CD4-positive, alpha-beta T cell (primary cell): ENCODE results near the gene AZIN2. TPM values are rescaled to one million over a fixed set of nuclear protein-coding genes. Genes with fewer than 3 reads are reported as not detected.
A peak's percentile ranks its signal among the peaks of the same experiment; 100 is the strongest.

Experiments used
- ATAC-seq: fragments of 200-7000 bp; cut with Tn5 transposase; one replicate; pipeline ENCODE4 v1.10.0; 2022; ENCODE audit warnings: mild to moderate bottlenecking; ENCODE audit not compliant: poor library complexity
- CTCF ChIA-PET: fragments of 350-600 bp; sonication (Branson Sonifier 250); formaldehyde crosslinking; loops from one replicate; lab custom pipeline; 2021; ENCODE audit warnings: antibody characterized with exemption, inconsistent platforms; lab: Charles Lee
- POLR2A ChIA-PET: fragments of 350-600 bp; sonication (Branson Sonifier 250); formaldehyde crosslinking; loops from one replicate; lab custom pipeline; 2021; ENCODE audit warnings: antibody characterized with exemption, inconsistent platforms; lab: Charles Lee
- DNase-seq, 14 experiments: peaks; one replicate each; pipeline ENCODE4 v3.0.0-alpha.2; 2013 to 2020; ENCODE audit warnings: mixed read lengths in 2 of 14
- H3K27ac ChIP-seq, 2 donors: one replicate each; pipeline versions ENCODE4 v1.5.1 to v1.7.0; 2013; ENCODE audit warnings: low read length in 2 of 2, low read depth in 1 of 2, mild to moderate bottlenecking in 1 of 2
- H3K27me3 ChIP-seq, 2 experiments: 1 replicate in 1 of 2; 2 replicates in 1 of 2; pipeline versions ENCODE4 v1.6.1 to v1.7.0; 2013; ENCODE audit warnings: low read length in 2 of 2, control low read depth in 1 of 2, mild to moderate bottlenecking in 1 of 2, moderate library complexity in 1 of 2; ENCODE audit not compliant: insufficient read depth in 2 of 2, control insufficient read depth in 1 of 2
- H3K36me3 ChIP-seq: one replicate; pipeline ENCODE4 v1.6.1; 2013; ENCODE audit warnings: low read length, control low read depth; ENCODE audit not compliant: insufficient read depth
- H3K4me1 ChIP-seq: one replicate; pipeline ENCODE4 v1.6.1; 2013; ENCODE audit warnings: low read length, control low read depth; ENCODE audit not compliant: insufficient read depth
- H3K4me3 ChIP-seq: one replicate; pipeline ENCODE4 v1.5.1; 2013; ENCODE audit warnings: mild to moderate bottlenecking, low read length, moderate library complexity
- H3K9me3 ChIP-seq, 2 experiments: 1 replicate in 1 of 2; 2 replicates in 1 of 2; pipeline versions ENCODE4 v1.6.1 to v1.7.0; 2013; ENCODE audit warnings: low read length in 2 of 2, mild to moderate bottlenecking in 2 of 2, control low read depth in 1 of 2, moderate library complexity in 1 of 2; ENCODE audit not compliant: control insufficient read depth in 1 of 2, insufficient read depth in 1 of 2
- H3K27ac Mint-ChIP-seq: one replicate; pipeline ENCODE4 v1.8.0; 2020; ENCODE audit warnings: mixed read lengths
- H3K27me3 Mint-ChIP-seq: one replicate; pipeline ENCODE4 v1.8.0; 2021; ENCODE audit warnings: mixed read lengths
- H3K36me3 Mint-ChIP-seq: one replicate; pipeline ENCODE4 v1.8.0; 2021; ENCODE audit warnings: low read depth, mixed read lengths
- H3K4me1 Mint-ChIP-seq: one replicate; pipeline ENCODE4 v1.8.0; 2021; ENCODE audit warnings: low read depth, mixed read lengths
- H3K4me3 Mint-ChIP-seq: one replicate; pipeline ENCODE4 v1.8.0; 2020; ENCODE audit warnings: mild to moderate bottlenecking, mixed read lengths
- H3K9me3 Mint-ChIP-seq: one replicate; pipeline ENCODE4 v1.8.0; 2020; ENCODE audit warnings: mixed read lengths
- CTCF ChIP-seq: fragments of 200-600 bp; IDR thresholded peaks from one replicate; pipeline ENCODE4 v1.8.0; 2022; ENCODE audit warnings: antibody characterized with exemption, mild to moderate bottlenecking
- intact Hi-C, 2 experiments: fragments of 100-400 bp; cut with DNase I in 1 of 2; cut with micrococcal nuclease in 1 of 2; formaldehyde crosslinking; loops; one replicate each; pipeline versions ENCODE4 v1.15.1 to v1.9.0; 2023 to 2025; cut with DNase I, micrococcal nuclease
- total RNA-seq, 174 experiments: library from RNA in 2 of 174; stranded (reverse) in 2 of 174; gene quantifications; one replicate each; pipeline ENCODE4 v1.2.3 and lab custom pipeline; 2021 to 2026

The AZIN2 gene
- total RNA-seq, 2 experiments from 2014 or later: 4.6 to 4.9 TPM

GRCh38 chr1:33036051-33036525 is 44.9 kb upstream of the AZIN2 start:
- Histone ChIP-seq H3K27ac (peak overlapping the region in 1 of 2 donors; percentile 67), H3K9me3 (no peaks in the 10 kb centered on the region), H3K4me1 (peaks cover 35% of the 10 kb centered on the region), H3K4me3 (peak overlapping the region; percentile 93), H3K36me3 (peaks cover 12% of the 10 kb centered on the region), H3K27me3 (no peaks in the 10 kb centered on the region)
- ChIA-PET POLR2A (interaction anchor here (1.4 kb wide), 1 partner anchor 10 kb away, joined by 5 read pairs; no protein-coding TSS in a partner anchor), CTCF (interaction anchor here (1.8 kb wide), 1 partner anchor 102 kb away, joined by 4 read pairs; no protein-coding TSS in a partner anchor)
- H3K9me3 Mint-ChIP-seq: no peaks in the 10 kb centered on the region
- peak overlapping the region; percentile 9 for H3K27ac Mint-ChIP-seq
- no peaks in the 10 kb centered on the region for H3K27me3 Mint-ChIP-seq
- no peak for TF ChIP-seq CTCF
- peak overlapping the region; percentile 98 for H3K4me3 Mint-ChIP-seq
- intact Hi-C loops: loop anchor here (2.0 to 5.0 kb wide), 4 partner anchors 45 to 437 kb away; partner anchors contain the start of genes AZIN2 (in 2 of the 2), RNF19B (in 1 of the 2) and ZSCAN20 (in 1 of the 2)
- peaks cover 32% of the 10 kb centered on the region for H3K36me3 Mint-ChIP-seq
- ATAC-seq: no peak
- DNase-seq: peak in 1 of 14 experiments; percentile 24
- peaks cover 55% of the 10 kb centered on the region for H3K4me1 Mint-ChIP-seq

GRCh38 chr1:33036526-33037503 is 44.1 kb upstream of the AZIN2 start, which contains the start of gene AK2:
TSS of gene AK2 (minus strand) at chr1:33036883. CDS start at chr1:33036828, 55 bp downstream.
- Mint-ChIP-seq H3K4me1 (peaks cover 48% of the 10 kb centered on the region), H3K4me3 (peak within 1 kb of the TSS; percentile 98), H3K36me3 (peaks cover 25% of the 10 kb centered on the region), H3K27me3 (no peaks in the 10 kb centered on the region), H3K27ac (peak within 1 kb of the TSS; percentile 34), H3K9me3 (no peaks in the 10 kb centered on the region)
- H3K4me1 ChIP-seq: peaks cover 35% of the 10 kb centered on the region
- CTCF ChIA-PET: interaction anchor here (1.8 kb wide), 1 partner anchor 103 kb away, joined by 4 read pairs; no protein-coding TSS in a partner anchor
- H3K9me3 ChIP-seq: no peaks in the 10 kb centered on the region
- H3K4me3 ChIP-seq: peak within 1 kb of the TSS; percentile 93
- POLR2A ChIA-PET: no interaction called here
- peaks cover 6% of the 10 kb centered on the region for H3K36me3 ChIP-seq
- ATAC-seq (peak; percentile 99), DNase-seq (peak; percentile 71 to 95 (median 86))
- TF ChIP-seq CTCF: no peak
- H3K27ac ChIP-seq: peak within 1 kb of the TSS in 1 of 2 donors; percentile 67
- intact Hi-C loops: loop anchor here (2.0 to 5.0 kb wide), 4 partner anchors 44 to 436 kb away; partner anchors contain the start of genes AZIN2 (in 2 of the 2), RNF19B (in 1 of the 2) and ZSCAN20 (in 1 of the 2)
- H3K27me3 ChIP-seq: no peaks in the 10 kb centered on the region

- DNase-seq (peak in 2 of 14 experiments; percentile 41 to 42), ATAC-seq (no peak)
- Mint-ChIP-seq H3K9me3 (no peaks in the 10 kb centered on the region), H3K4me1 (peaks cover 24% of the 10 kb centered on the region), H3K27me3 (no peaks in the 10 kb centered on the region), H3K4me3 (no peak overlapping the region), H3K36me3 (peaks cover 9% of the 10 kb centered on the region), H3K27ac (no peak overlapping the region)
- H3K9me3 ChIP-seq: no peaks in the 10 kb centered on the region
- no peaks in the 10 kb centered on the region for H3K36me3 ChIP-seq
- no peak for TF ChIP-seq CTCF
- no peaks in the 10 kb centered on the region for H3K27me3 ChIP-seq
- intact Hi-C loops: loop anchor here in 1 of 2 experiments (5.0 kb wide), 2 partner anchors 42 to 78 kb away; partner anchors contain the start of genes AZIN2 and RNF19B
- H3K4me3 ChIP-seq: no peak overlapping the region
- CTCF ChIA-PET: interaction anchor here (1.3 kb wide), 1 partner anchor 15 kb away, joined by 3 read pairs; no protein-coding TSS in a partner anchor
- H3K27ac ChIP-seq: no peak overlapping the region
- H3K4me1 ChIP-seq: peaks cover 22% of the 10 kb centered on the region
- POLR2A ChIA-PET: no interaction called here
Measured at GRCh38 chr1:33039840-33040239, 41.1 kb upstream of the AZIN2 start.
